NCI-H2227 treated with DMSO at 0.1 percent for 48 hours (cell line): Measurements from ENCODE around the gene NALF2.

ENCODE experiments used
- DNase-seq: peaks from one replicate; lab custom pipeline; 2025; lab: John Stamatoyannopoulos, UW

NALF2 gene

GRCh38 chrX:69530306-69530705 lies 26.2 kb downstream of the NALF2 start:
- DNase-seq, result no peak

GRCh38 chrX:69531031-69531755 lies 27.1 kb downstream of the NALF2 start:
- DNase-seq, result no peak

GRCh38 chrX:69535661-69536060 lies 31.5 kb downstream of the NALF2 start:
- DNase-seq, result no peak

GRCh38 chrX:69538321-69538876 lies 34.3 kb downstream of the NALF2 start:
- DNase-seq, result no peak

GRCh38 chrX:69539437-69539836 lies 35.3 kb downstream of the NALF2 start:
- DNase-seq, result no peak

- DNase-seq, result no peak
These were observed 37.8 kb downstream of the NALF2 start for GRCh38 chrX:69541956-69542355.

- no peak for DNase-seq
These were observed 39.4 kb downstream of the NALF2 start for GRCh38 chrX:69543572-69543971.

GRCh38 chrX:69546417-69546816 lies 42.3 kb downstream of the NALF2 start:
- DNase-seq, result no peak

GRCh38 chrX:69546978-69547377 lies 42.9 kb downstream of the NALF2 start:
- DNase-seq, result no peak

- DNase-seq, result no peak
These were observed 47.4 kb downstream of the NALF2 start for GRCh38 chrX:69551421-69552009.

- no peak for DNase-seq
These were observed 48.4 kb downstream of the NALF2 start for GRCh38 chrX:69552512-69552911.
